Activated naive CD8-positive, alpha-beta T cell treated with anti-CD3 and anti-CD28 coated beads for 36 hours (primary cell): ENCODE measurements around the gene CAMTA1. TPM values are rescaled to one million over a fixed set of nuclear protein-coding genes. Genes with fewer than 3 reads are reported as not detected.
"Not testable (repeated sequence)": the region's sequence is repeated elsewhere in the genome, so short reads cannot be mapped to it uniquely, and the experiment has no call there.

ENCODE experiments used
- DNase-seq: peaks from one replicate; pipeline ENCODE4 v3.0.0; 2021
- H3K27ac Mint-ChIP-seq: one replicate; pipeline ENCODE4 v1.8.0; 2022; ENCODE audit warnings: mild to moderate bottlenecking, moderate library complexity, mixed read lengths
- H3K27me3 Mint-ChIP-seq: one replicate; pipeline ENCODE4 v1.8.0; 2022; ENCODE audit warnings: mild to moderate bottlenecking, mixed read lengths
- H3K36me3 Mint-ChIP-seq: one replicate; pipeline ENCODE4 v1.8.0; 2021; ENCODE audit warnings: mild to moderate bottlenecking, mixed read lengths
- H3K4me1 Mint-ChIP-seq: one replicate; pipeline ENCODE4 v1.8.0; 2021; ENCODE audit warnings: mixed read lengths
- H3K4me3 Mint-ChIP-seq: one replicate; pipeline ENCODE4 v1.8.0; 2022; ENCODE audit warnings: mild to moderate bottlenecking, moderate library complexity, mixed read lengths
- H3K9me3 Mint-ChIP-seq: one replicate; pipeline ENCODE4 v1.8.0; 2022; ENCODE audit warnings: mixed read lengths
- total RNA-seq, 2 experiments: library from RNA; stranded (reverse); gene quantifications; one replicate each; pipeline ENCODE4 v1.2.3, GENCODE V29; 2021

Gene CAMTA1
- total RNA-seq, 2 experiments from 2014 or later: 70.4 to 71.4 TPM

DNA sequence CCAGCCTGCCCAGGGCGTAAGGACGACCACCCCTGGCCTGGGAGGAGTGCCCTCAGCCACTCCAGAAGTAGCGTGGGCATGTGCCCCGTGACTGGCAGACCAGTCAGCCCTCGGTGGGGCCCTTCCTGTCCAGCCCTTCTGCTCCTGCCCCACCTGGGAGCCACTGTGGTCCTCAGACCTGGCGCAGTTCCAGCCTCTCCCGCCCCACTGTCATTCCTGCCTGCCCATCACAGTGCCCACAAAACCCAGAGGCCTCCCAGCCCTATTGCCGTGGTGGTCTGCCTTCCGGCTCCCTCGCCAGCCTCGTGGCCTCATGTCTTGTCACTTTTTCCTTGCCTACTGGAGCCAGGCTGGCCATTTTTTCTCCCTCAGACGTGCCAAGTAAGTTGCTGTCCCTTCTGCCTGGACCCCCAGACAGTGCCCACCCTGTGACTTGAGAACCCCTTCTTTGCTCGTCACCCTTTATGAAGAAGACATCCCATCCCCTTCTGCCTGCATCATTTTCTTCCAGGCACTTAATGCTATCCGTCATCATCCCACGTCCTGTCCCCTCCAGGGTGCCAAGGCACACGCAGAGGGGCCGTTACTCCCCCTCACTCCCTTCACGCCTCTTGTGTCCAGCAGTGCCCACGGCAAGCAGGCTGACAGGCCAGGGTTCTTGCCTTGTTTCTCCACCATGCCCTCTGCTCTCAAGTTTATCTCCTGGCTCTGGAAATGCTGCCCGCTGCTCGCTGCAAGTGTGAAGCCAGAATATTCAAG is 122.6 kb downstream of the CAMTA1 start:
- H3K27ac Mint-ChIP-seq: no peak overlapping the region
- H3K36me3 Mint-ChIP-seq: no peaks in the 10 kb centered on the region
- H3K4me1 Mint-ChIP-seq: peaks cover 6% of the 10 kb centered on the region
- DNase-seq: no peak
- peaks cover 3% of the 10 kb centered on the region for H3K9me3 Mint-ChIP-seq
- H3K4me3 Mint-ChIP-seq: no peak overlapping the region
- peaks cover 18% of the 10 kb centered on the region for H3K27me3 Mint-ChIP-seq

- H3K27me3 Mint-ChIP-seq: peaks cover 26% of the 10 kb centered on the region
- peaks cover 6% of the 10 kb centered on the region for H3K4me1 Mint-ChIP-seq
- no peak for DNase-seq
- no peaks in the 10 kb centered on the region for H3K36me3 Mint-ChIP-seq
- H3K27ac Mint-ChIP-seq: no peak overlapping the region
- H3K4me3 Mint-ChIP-seq: no peak overlapping the region
- H3K9me3 Mint-ChIP-seq: peaks cover 2% of the 10 kb centered on the region
Observed at GRCh38 chr1:6909401-6909800, 124.1 kb downstream of the CAMTA1 start.

- Mint-ChIP-seq H3K27me3 (peaks cover 28% of the 10 kb centered on the region), H3K4me3 (no peak overlapping the region), H3K36me3 (no peaks in the 10 kb centered on the region), H3K27ac (no peak overlapping the region), H3K9me3 (peaks cover 2% of the 10 kb centered on the region), H3K4me1 (peaks cover 6% of the 10 kb centered on the region)
- no peak for DNase-seq
Observed at GRCh38 chr1:6909857-6910256, 124.6 kb downstream of the CAMTA1 start.

GRCh38 chr1:6911021-6911941 is 126.0 kb downstream of the CAMTA1 start:
- H3K4me1 Mint-ChIP-seq: peaks cover 8% of the 10 kb centered on the region
- peaks cover 34% of the 10 kb centered on the region for H3K27me3 Mint-ChIP-seq
- no peak for DNase-seq
- H3K36me3 Mint-ChIP-seq: no peaks in the 10 kb centered on the region
- H3K9me3 Mint-ChIP-seq: peaks cover 2% of the 10 kb centered on the region
- H3K27ac Mint-ChIP-seq: no peak overlapping the region
- no peak overlapping the region for H3K4me3 Mint-ChIP-seq

DNA sequence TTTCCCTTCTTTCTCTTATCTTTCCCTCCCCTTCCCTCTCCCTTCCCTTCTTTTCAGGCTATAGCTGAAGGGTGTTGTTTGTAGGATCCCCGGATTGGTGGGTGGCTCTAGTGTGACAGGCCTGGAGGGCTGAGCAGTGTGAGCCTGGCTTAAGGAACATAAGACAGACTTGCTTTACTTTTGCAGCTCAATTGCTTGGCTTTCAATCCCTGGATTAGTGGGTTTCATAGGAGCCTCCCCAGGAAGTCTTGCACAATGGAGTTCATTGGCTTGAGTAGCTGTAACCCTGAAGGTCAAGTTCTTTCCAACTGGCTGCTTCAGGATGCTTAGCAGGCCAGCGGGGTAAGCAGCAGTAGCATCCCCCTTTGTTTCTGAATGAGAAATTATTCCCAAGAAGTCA is 126.7 kb downstream of the CAMTA1 start:
- H3K27me3 Mint-ChIP-seq: peaks cover 41% of the 10 kb centered on the region
- DNase-seq: no peak
- H3K36me3 Mint-ChIP-seq: no peaks in the 10 kb centered on the region
- no peak overlapping the region for H3K4me3 Mint-ChIP-seq
- no peak overlapping the region for H3K27ac Mint-ChIP-seq
- H3K4me1 Mint-ChIP-seq: peaks cover 3% of the 10 kb centered on the region
- H3K9me3 Mint-ChIP-seq: peaks cover 2% of the 10 kb centered on the region

DNA sequence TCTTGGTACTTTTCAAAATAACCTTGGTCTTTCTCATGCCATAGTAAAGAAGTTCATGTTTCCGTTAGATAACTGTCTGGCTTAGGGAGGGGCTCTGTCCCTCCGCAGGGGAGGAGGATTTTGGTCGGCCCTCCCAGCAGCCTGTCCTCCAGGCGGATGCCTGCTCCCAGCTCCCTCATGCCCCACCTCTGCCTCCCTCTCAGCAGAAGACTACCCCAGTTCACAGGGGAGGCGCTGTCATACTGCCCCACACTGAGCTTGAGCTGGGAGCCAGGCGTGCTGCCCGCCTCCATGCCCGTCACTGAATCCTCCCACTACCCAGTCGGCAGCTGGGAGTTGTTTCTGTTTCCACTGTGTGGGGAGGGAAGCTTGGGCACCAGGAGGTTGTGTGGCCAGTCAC is 127.3 kb downstream of the CAMTA1 start:
- no peak overlapping the region for H3K27ac Mint-ChIP-seq
- peaks cover 2% of the 10 kb centered on the region for H3K4me1 Mint-ChIP-seq
- peaks cover 2% of the 10 kb centered on the region for H3K9me3 Mint-ChIP-seq
- peaks cover 46% of the 10 kb centered on the region for H3K27me3 Mint-ChIP-seq
- no peak overlapping the region for H3K4me3 Mint-ChIP-seq
- DNase-seq: no peak
- H3K36me3 Mint-ChIP-seq: no peaks in the 10 kb centered on the region

DNA sequence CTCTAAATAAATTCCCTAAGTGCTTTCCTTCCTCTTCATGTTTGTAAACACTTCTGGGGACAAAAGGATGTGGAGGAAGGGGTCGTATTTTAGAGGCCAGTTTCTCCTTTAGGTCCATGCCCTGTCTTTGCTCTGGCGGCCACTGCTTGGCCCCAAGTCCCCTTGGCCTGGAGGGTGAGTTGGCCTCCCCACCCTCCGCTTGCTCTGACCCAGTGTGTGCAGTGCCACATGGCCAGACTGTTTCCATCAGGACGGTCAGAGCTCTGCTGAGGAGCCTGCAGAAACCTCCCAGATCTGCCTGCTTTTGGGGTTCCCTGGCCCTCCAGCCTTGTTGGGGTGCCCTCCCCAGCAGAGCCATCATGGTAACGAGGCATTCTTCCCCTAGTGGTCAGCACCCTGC is 127.8 kb downstream of the CAMTA1 start:
- no peak for DNase-seq
- Mint-ChIP-seq H3K36me3 (no peaks in the 10 kb centered on the region), H3K4me3 (no peak overlapping the region), H3K4me1 (peaks cover 2% of the 10 kb centered on the region), H3K27me3 (peaks cover 49% of the 10 kb centered on the region), H3K9me3 (peaks cover 2% of the 10 kb centered on the region), H3K27ac (no peak overlapping the region)

DNA sequence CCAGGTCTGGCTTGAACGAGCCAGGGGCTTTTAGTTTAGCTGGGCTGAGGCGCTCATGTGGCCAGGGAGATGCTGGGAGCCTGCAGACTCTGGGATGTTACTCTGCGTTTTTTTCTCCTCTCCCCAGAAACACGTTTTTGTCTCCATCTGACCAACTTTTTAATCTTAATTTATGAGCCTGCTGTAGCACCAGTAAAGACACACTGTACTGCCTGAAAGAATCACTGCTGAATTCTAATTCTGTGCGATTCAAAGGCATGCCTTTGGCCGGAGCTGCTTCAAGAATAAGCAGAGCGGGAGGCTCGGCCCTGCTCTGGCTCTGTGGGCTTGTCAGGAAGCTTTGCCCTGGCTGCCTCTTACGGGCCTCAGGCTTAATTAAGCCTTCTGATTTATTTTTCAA is 129.5 kb downstream of the CAMTA1 start:
- Mint-ChIP-seq H3K4me3 (no peak overlapping the region), H3K36me3 (no peaks in the 10 kb centered on the region), H3K27me3 (peaks cover 48% of the 10 kb centered on the region), H3K27ac (no peak overlapping the region), H3K9me3 (peaks cover 4% of the 10 kb centered on the region), H3K4me1 (peaks cover 2% of the 10 kb centered on the region)
- no peak for DNase-seq

DNA sequence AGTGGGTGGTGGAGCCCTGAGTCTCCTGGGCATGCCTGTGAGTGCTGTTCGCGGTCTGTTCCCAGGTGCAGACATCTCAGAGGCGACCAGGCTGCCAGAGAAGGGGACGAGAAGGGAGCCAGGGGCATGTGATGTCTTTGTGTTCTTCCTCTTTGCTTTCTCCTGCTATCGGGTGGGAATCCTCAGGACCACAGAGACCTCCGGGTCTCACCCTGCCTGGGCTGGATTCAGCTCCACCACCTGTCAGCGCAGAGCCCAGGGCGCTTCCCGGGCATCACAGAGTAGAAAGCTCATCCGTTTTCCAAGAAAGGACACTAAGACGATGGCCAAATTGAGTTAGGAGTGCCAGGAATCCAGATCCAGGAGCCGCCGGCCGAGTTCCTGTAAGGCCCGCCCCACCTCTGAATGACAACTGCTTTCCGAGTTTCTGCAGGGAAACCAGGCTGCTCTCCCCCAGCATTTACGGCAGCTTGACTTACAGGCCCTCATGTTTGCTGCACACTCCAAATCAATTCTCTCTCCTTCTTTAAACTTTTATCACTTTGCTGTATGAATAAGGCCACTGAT is 130.8 kb downstream of the CAMTA1 start:
- Mint-ChIP-seq H3K36me3 (no peaks in the 10 kb centered on the region), H3K4me3 (no peak overlapping the region), H3K4me1 (peaks cover 2% of the 10 kb centered on the region), H3K9me3 (peaks cover 5% of the 10 kb centered on the region), H3K27me3 (peaks cover 48% of the 10 kb centered on the region), H3K27ac (no peak overlapping the region)
- DNase-seq: no peak

DNA sequence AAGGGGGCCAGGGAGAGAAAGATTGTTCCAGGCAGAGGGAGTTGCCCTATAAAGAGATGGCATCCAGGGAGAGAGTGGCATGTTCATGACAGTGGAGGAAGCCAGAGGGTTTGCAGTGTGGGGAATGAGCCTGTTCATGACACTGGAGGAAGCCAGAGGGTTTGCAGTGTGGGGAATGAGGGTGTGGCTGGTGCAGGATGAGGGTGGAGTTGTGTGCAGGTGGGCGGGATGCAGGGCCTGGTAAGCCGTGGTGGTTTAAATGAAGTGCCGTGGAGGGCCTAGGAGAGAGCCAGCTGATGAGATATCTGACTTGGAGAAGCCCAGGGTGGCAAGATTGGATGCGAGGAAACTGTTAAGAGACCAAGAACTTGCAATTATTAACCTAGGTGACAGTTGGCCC is 131.8 kb downstream of the CAMTA1 start:
- Mint-ChIP-seq H3K27ac (no peak overlapping the region), H3K4me1 (peaks cover 2% of the 10 kb centered on the region), H3K27me3 (peaks cover 42% of the 10 kb centered on the region), H3K4me3 (no peak overlapping the region), H3K36me3 (peaks cover 1% of the 10 kb centered on the region), H3K9me3 (peaks cover 11% of the 10 kb centered on the region)
- DNase-seq: no peak

- no peak overlapping the region for H3K4me3 Mint-ChIP-seq
- no peak overlapping the region for H3K27ac Mint-ChIP-seq
- peaks cover 2% of the 10 kb centered on the region for H3K36me3 Mint-ChIP-seq
- peaks cover 11% of the 10 kb centered on the region for H3K9me3 Mint-ChIP-seq
- H3K27me3 Mint-ChIP-seq: peaks cover 35% of the 10 kb centered on the region
- DNase-seq: no peak
- peaks cover 2% of the 10 kb centered on the region for H3K4me1 Mint-ChIP-seq
Observed at GRCh38 chr1:6918186-6918924, 133.1 kb downstream of the CAMTA1 start.

- DNase-seq: no peak
- Mint-ChIP-seq H3K36me3 (peaks cover 2% of the 10 kb centered on the region), H3K9me3 (peaks cover 9% of the 10 kb centered on the region), H3K27me3 (peaks cover 31% of the 10 kb centered on the region), H3K27ac (no peak overlapping the region), H3K4me3 (no peak overlapping the region), H3K4me1 (peaks cover 2% of the 10 kb centered on the region)
Observed at GRCh38 chr1:6918925-6919511, 133.8 kb downstream of the CAMTA1 start.

DNA sequence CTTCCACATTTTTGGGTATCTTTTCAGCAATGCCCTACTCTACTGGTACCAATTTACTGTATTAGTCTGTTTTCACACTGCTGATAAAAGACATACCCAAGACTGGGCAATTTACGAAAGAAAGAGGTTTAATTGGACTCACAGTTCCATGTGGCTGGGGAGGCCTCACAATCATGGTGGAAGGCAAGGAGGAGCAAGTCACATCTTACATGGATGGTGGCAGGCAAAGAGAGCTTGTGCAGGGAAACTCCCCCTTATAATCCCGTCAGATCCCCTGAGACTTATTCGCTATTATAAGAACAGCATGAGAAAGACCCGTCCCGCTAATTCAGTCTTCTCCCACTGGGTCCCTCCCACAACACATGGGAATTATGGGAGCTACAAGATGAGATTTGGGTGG is 136.3 kb downstream of the CAMTA1 start:
- DNase-seq, H3K27ac Mint-ChIP-seq, H3K4me1 Mint-ChIP-seq, H3K4me3 Mint-ChIP-seq, H3K9me3 Mint-ChIP-seq, H3K36me3 Mint-ChIP-seq: not testable (repeated sequence)
- peaks cover 18% of the 10 kb centered on the region for H3K27me3 Mint-ChIP-seq

DNA sequence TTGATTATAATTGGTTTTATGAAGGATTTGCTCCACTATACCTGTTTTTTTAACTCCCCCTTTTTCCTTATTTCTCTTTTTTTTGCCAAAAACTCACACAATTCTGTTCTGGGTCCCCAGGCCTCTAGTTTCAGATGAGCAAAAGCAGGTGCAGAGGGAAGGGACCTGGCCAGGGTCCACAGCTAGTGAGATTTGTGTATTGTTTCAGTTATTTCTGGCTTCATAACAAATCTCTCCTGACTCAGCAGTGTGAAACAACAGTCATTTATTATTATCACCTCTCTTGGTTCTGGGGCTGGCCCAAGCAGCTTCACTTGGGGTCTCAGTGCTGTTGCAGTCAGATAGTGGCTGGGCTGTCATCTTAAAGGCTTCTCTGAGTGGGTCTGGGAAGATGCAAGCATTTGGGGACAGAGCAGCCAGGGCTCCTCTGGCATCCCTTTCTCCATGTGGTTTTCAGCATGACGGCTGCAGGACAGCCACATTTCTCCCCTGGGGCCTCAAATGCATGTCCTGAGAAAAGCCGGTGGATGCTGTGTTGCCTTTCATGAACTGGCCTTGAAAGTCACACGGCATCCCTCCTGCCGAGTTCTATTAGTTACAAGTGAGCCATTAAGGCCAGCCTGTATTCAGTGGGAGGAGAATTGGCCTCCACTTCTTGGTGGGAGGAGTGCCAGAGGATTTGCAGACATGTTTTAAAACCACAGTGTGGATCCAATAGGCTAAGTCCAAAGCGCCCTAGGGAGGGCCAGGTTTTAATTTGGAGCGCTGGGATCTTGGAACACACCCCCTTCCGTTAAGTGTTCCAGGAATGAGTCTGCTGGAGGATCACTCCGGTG is 137.1 kb downstream of the CAMTA1 start:
- Mint-ChIP-seq H3K4me3 (no peak overlapping the region), H3K36me3 (peaks cover 2% of the 10 kb centered on the region)

More for the DNA sequence above, 137.1 kb downstream of the CAMTA1 start:
- Mint-ChIP-seq H3K4me1 (no peaks in the 10 kb centered on the region), H3K27ac (no peak overlapping the region), H3K9me3 (peaks cover 9% of the 10 kb centered on the region), H3K27me3 (peaks cover 10% of the 10 kb centered on the region)
- no peak for DNase-seq
